Mesendoderm (in vitro differentiated cells): Measurements from ENCODE around the gene CRACR2A.

ENCODE experiments used
- DNase-seq: peaks from one replicate; pipeline ENCODE4 v3.0.0; 2013
- H2AK5ac ChIP-seq: 2 replicates; pipeline ENCODE4 v1.6.1; 2013; ENCODE audit warnings: low read length, inconsistent platforms
- H2BK120ac ChIP-seq: 2 replicates; pipeline ENCODE4 v1.6.1; 2013; ENCODE audit warnings: low read depth, mild to moderate bottlenecking, low read length, moderate library complexity, mixed read lengths
- H2BK15ac ChIP-seq: replicated peaks from 2 replicates; pipeline ENCODE4 v1.6.1; 2013; ENCODE audit warnings: low read depth, mild to moderate bottlenecking, moderate library complexity
- H2BK5ac ChIP-seq: 2 replicates; pipeline ENCODE4 v1.6.1; 2013; ENCODE audit warnings: low read length, inconsistent platforms
- H3K18ac ChIP-seq: 2 replicates; pipeline ENCODE4 v1.6.1; 2013; ENCODE audit warnings: mild to moderate bottlenecking, low read length, mixed read lengths
- H3K23ac ChIP-seq: one replicate; pipeline ENCODE4 v1.6.1; 2013; ENCODE audit warnings: low read length
- H3K27ac ChIP-seq: 2 replicates; pipeline ENCODE4 v1.5.1; 2013; ENCODE audit warnings: low read depth, mild to moderate bottlenecking, inconsistent platforms, low read length, moderate library complexity
- H3K27me3 ChIP-seq: 2 replicates; pipeline ENCODE4 v1.6.1; 2013; ENCODE audit warnings: low read length, control low read depth, mild to moderate bottlenecking, inconsistent platforms; ENCODE audit not compliant: insufficient read depth, poor library complexity
- H3K36me3 ChIP-seq: 2 replicates; pipeline ENCODE4 v1.6.1; 2013; ENCODE audit warnings: low read length, inconsistent platforms; ENCODE audit not compliant: control insufficient read depth, insufficient read depth
- H3K4ac ChIP-seq: one replicate; pipeline ENCODE4 v1.6.1; 2013; ENCODE audit warnings: low read depth, mild to moderate bottlenecking, low read length, moderate library complexity
- H3K4me1 ChIP-seq: 2 replicates; pipeline ENCODE4 v1.6.1; 2013; ENCODE audit warnings: low read depth, low read length, inconsistent platforms; ENCODE audit not compliant: control insufficient read depth
- H3K4me2 ChIP-seq: 2 replicates; pipeline ENCODE4 v1.6.1; 2013; ENCODE audit warnings: low read length
- H3K4me3 ChIP-seq: 2 replicates; pipeline ENCODE4 v1.5.1; 2013; ENCODE audit warnings: mild to moderate bottlenecking, low read length
- H3K56ac ChIP-seq: one replicate; pipeline ENCODE4 v1.6.1; 2013; ENCODE audit warnings: low read length
- H3K79me1 ChIP-seq: 2 replicates; pipeline ENCODE4 v1.6.1; 2013; ENCODE audit warnings: low read length, inconsistent platforms
- H3K79me2 ChIP-seq: 2 replicates; pipeline ENCODE4 v1.6.1; 2013; ENCODE audit warnings: mild to moderate bottlenecking, low read length; ENCODE audit not compliant: control insufficient read depth, insufficient read depth
- H3K9ac ChIP-seq: 2 replicates; pipeline ENCODE4 v1.6.1; 2013; ENCODE audit warnings: low read length, inconsistent platforms
- H4K5ac ChIP-seq: one replicate; pipeline ENCODE4 v1.6.1; 2013; ENCODE audit warnings: low read length
- H4K8ac ChIP-seq: one replicate; pipeline ENCODE4 v1.6.1; 2013; ENCODE audit warnings: low read depth, mild to moderate bottlenecking, control low read depth, low read length, moderate library complexity
- WGBS: extraction: QIAGEN DNeasy Blood & Tissue Kit; methylation state at CpG from one replicate; pipeline ENCODE4 v1.1.7; 2013; ENCODE audit warnings: low lambda C conversion rate, missing lambda C conversion rate; ENCODE audit not compliant: insufficient coverage; ENCODE audit errors: extremely low coverage; 5-methylcytosine and 5-hydroxymethylcytosine counted together

The CRACR2A gene

GRCh38 chr12:3596703-3597415 is 156.1 kb downstream of the CRACR2A start:
- Histone ChIP-seq H3K4ac (no peak overlapping the region), H3K27me3 (no peaks in the 10 kb centered on the region), H3K36me3 (no peaks in the 10 kb centered on the region), H3K18ac (no peak overlapping the region), H3K56ac (no peak overlapping the region), H2BK120ac (no peak overlapping the region), H3K79me1 (no peaks in the 10 kb centered on the region), H2BK5ac (no peak overlapping the region), H3K27ac (no peak overlapping the region), H2AK5ac (no peak overlapping the region), H4K8ac (no peak overlapping the region), H4K5ac (no peak overlapping the region), H3K23ac (no peak overlapping the region), H3K4me1 (peaks cover 12% of the 10 kb centered on the region), H3K4me2 (no peak overlapping the region), H3K4me3 (no peak overlapping the region), H3K79me2 (no peaks in the 10 kb centered on the region), H3K9ac (no peak overlapping the region), H2BK15ac (no peak overlapping the region)
- DNase-seq: no peak
- WGBS: no CpG with 5 or more reads among the region's 8 CpGs

DNA sequence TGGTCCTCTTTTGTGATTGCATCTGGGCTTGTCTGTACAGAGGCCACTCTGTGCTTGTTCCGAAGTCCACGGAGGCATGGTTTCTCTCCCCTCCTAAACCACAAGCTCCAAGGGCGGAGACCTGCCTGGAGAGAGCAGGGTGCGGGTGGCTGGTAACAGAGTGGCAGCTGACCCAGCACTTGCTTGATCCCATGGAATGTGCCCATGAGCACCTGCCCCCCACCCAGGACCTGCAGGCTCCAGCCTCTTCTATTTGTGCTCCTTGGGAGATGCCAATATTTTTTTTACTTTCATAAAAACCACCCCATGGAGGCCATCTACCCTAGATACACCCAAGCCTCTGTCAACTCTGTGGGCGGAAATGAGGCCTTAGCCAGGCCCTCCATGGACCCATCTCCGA is 157.2 kb downstream of the CRACR2A start:
- Histone ChIP-seq H2BK120ac (no peak overlapping the region), H3K27me3 (no peaks in the 10 kb centered on the region), H2BK5ac (no peak overlapping the region), H3K36me3 (no peaks in the 10 kb centered on the region), H3K79me2 (no peaks in the 10 kb centered on the region), H3K18ac (no peak overlapping the region), H3K4ac (no peak overlapping the region), H3K4me3 (no peak overlapping the region), H2AK5ac (no peak overlapping the region), H3K56ac (no peak overlapping the region), H2BK15ac (no peak overlapping the region), H3K79me1 (no peaks in the 10 kb centered on the region), H4K5ac (no peak overlapping the region), H3K4me1 (peaks cover 12% of the 10 kb centered on the region), H4K8ac (no peak overlapping the region), H3K4me2 (no peak overlapping the region), H3K9ac (no peak overlapping the region), H3K27ac (no peak overlapping the region), H3K23ac (no peak overlapping the region)
- DNase-seq: no peak
- WGBS: no CpG with 5 or more reads among the region's 6 CpGs

- DNase-seq: no peak
- no peak overlapping the region for H3K56ac ChIP-seq
- H4K8ac ChIP-seq: no peak overlapping the region
- H3K9ac ChIP-seq: no peak overlapping the region
- no peak overlapping the region for H2BK5ac ChIP-seq
- no peak overlapping the region for H3K27ac ChIP-seq
- H3K79me1 ChIP-seq: no peaks in the 10 kb centered on the region
- peaks cover 7% of the 10 kb centered on the region for H3K4me1 ChIP-seq
- no peak overlapping the region for H2BK15ac ChIP-seq
- no peaks in the 10 kb centered on the region for H3K79me2 ChIP-seq
- no CpG with 5 or more reads among the region's 2 CpGs for WGBS
- H2BK120ac ChIP-seq: no peak overlapping the region
- H3K23ac ChIP-seq: no peak overlapping the region
- no peak overlapping the region for H4K5ac ChIP-seq
- H3K36me3 ChIP-seq: no peaks in the 10 kb centered on the region
- H3K27me3 ChIP-seq: no peaks in the 10 kb centered on the region
- H3K18ac ChIP-seq: no peak overlapping the region
- no peak overlapping the region for H2AK5ac ChIP-seq
- H3K4me2 ChIP-seq: no peak overlapping the region
- no peak overlapping the region for H3K4me3 ChIP-seq
- no peak overlapping the region for H3K4ac ChIP-seq
Observed at GRCh38 chr12:3594966-3595365, 157.9 kb downstream of the CRACR2A start.

DNA sequence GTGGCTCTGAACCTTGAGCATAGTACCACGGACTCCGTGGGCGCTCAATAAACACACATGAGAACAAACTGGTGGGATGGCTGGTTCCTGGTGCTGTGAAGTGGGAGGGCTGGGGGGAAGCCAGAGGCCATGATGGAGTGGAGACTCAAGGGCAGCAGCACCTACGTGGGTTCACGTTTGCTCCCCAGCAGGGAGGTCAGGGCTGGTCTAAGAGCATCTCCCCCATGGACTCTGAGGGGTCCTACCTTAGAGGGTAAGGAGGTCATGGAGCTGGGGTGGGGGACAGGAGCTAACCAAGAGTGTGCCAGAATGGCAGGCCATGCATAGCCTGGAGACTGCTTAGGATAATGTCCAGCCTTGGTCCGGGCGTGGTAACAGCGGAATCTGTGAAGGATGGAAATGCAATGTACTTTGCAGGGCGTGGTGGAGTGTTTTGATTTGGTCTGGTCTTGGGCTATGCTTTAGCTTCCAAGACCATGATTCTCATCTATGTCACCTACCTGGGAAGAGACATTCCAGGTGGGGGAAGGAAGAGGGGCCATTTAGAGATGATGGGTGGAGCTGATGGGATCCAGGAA is 158.9 kb downstream of the CRACR2A start:
- Histone ChIP-seq H3K36me3 (no peaks in the 10 kb centered on the region), H2BK5ac (no peak overlapping the region), H3K4me2 (no peak overlapping the region), H2AK5ac (no peak overlapping the region), H3K4me3 (no peak overlapping the region), H3K4me1 (no peaks in the 10 kb centered on the region), H4K5ac (no peak overlapping the region), H3K18ac (no peak overlapping the region), H3K27ac (no peak overlapping the region), H3K4ac (no peak overlapping the region), H3K56ac (no peak overlapping the region), H2BK15ac (no peak overlapping the region), H2BK120ac (no peak overlapping the region), H3K79me1 (no peaks in the 10 kb centered on the region), H3K23ac (no peak overlapping the region), H3K9ac (no peak overlapping the region), H3K27me3 (no peaks in the 10 kb centered on the region), H4K8ac (no peak overlapping the region), H3K79me2 (no peaks in the 10 kb centered on the region)
- no peak for DNase-seq
- WGBS: no CpG with 5 or more reads among the region's 9 CpGs

- Histone ChIP-seq H3K23ac (no peak overlapping the region), H4K8ac (no peak overlapping the region), H3K27me3 (no peaks in the 10 kb centered on the region), H2AK5ac (no peak overlapping the region), H3K9ac (no peak overlapping the region), H2BK5ac (no peak overlapping the region), H3K27ac (no peak overlapping the region), H4K5ac (no peak overlapping the region), H3K79me2 (no peaks in the 10 kb centered on the region), H3K4me3 (no peak overlapping the region), H3K36me3 (no peaks in the 10 kb centered on the region), H3K79me1 (no peaks in the 10 kb centered on the region), H2BK120ac (no peak overlapping the region), H2BK15ac (no peak overlapping the region), H3K56ac (no peak overlapping the region), H3K18ac (no peak overlapping the region), H3K4me2 (no peak overlapping the region), H3K4me1 (no peaks in the 10 kb centered on the region), H3K4ac (no peak overlapping the region)
- no peak for DNase-seq
- WGBS: no CpG with 5 or more reads among the region's 30 CpGs
Observed at GRCh38 chr12:3592856-3593625, 159.9 kb downstream of the CRACR2A start.
